Hepatocyte (in vitro differentiated cells): ENCODE data around the gene EPHA1.
"Not testable (repeated sequence)": the region's sequence is repeated elsewhere in the genome, so short reads cannot be mapped to it uniquely, and the experiment has no call there.

Experiments used
- CTCF ChIP-seq: fragments of 200-600 bp; sonication (generic); IDR thresholded peaks from 2 replicates; pipeline ENCODE4 v1.5.1; 2016; ENCODE audit warnings: antibody characterized with exemption, mild to moderate bottlenecking; ENCODE audit not compliant: poor library complexity
- EZH2 ChIP-seq: fragments of 200-600 bp; sonication (generic); IDR thresholded peaks from 2 replicates; pipeline ENCODE4 v1.6.1; 2016; ENCODE audit warnings: antibody characterized with exemption, mild to moderate bottlenecking, borderline replicate concordance
- EZH2phosphoT487 ChIP-seq: fragments of 200-600 bp; sonication (generic); IDR thresholded peaks from one replicate; pipeline ENCODE4 v1.6.1; 2018; ENCODE audit warnings: antibody characterized with exemption, mild to moderate bottlenecking, low read depth, moderate library complexity; ENCODE audit not compliant: unreplicated experiment, severe bottlenecking

DNA sequence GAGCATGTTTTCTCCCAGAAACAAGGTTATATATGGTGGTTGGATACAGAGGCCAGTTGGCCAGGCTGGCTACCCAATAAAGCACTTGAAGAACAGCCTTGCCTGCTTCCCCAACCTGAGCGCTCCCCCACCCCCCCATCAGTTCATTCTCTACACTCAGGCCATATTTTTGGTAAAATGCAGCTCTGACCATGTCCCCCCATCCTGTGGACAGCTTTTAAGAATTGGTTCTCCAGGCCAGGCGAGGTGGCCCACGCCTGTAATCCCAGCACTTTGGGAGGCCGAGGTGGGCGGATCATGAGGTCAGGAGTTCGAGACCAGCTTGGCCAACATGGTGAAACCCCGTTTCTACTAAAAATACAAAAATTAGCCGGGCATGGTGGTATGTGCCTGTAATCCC, 16.2 kb downstream of the EPHA1 start:
- TF ChIP-seq CTCF, EZH2, EZH2phosphoT487: not testable (repeated sequence)
